H1 (cell line): Measurements from ENCODE around the gene NLK. TPM values are rescaled to one million over a fixed set of nuclear protein-coding genes. Genes with fewer than 3 reads are reported as not detected.
A peak's percentile ranks its signal among the peaks of the same experiment; 100 is the strongest.

Source experiments
- CHD1 ChIP-seq: IDR thresholded peaks from 2 replicates; pipeline ENCODE4 v1.6.1; 2012; ENCODE audit warnings: low read depth, low read length, improper control_type of control experiment
- RXRA ChIP-seq: IDR thresholded peaks from 2 replicates; pipeline ENCODE4 v1.6.1; 2011; ENCODE audit warnings: low read depth, mild to moderate bottlenecking, low read length, moderate library complexity; ENCODE audit not compliant: insufficient read depth
- TAF7 ChIP-seq: optimal IDR thresholded peaks from 2 replicates; pipeline ENCODE3; 2011; ENCODE audit warnings: low read depth, mild to moderate bottlenecking, inconsistent platforms, low read length, moderate library complexity, borderline replicate concordance
- polyA plus RNA-seq, 7 experiments: library from polyadenylated mRNA; depleted of rRNA in 3 of 7; stranded (reverse) in 5 of 7; unstranded in 2 of 7; fragments of >200 nt in 5 of 7; fragments of 200-250 nt in 2 of 7; gene quantifications; 1 replicate in 5 of 7; 2 replicates in 1 of 7; 4 replicates in 1 of 7; pipeline versions ENCODE4 v1.2.1 to v1.2.3, GENCODE V29; 2011 to 2013; ENCODE audit warnings: missing spikeins in 2 of 7, mixed read lengths in 2 of 7
- total RNA-seq: library from RNA; stranded (reverse); fragmentation: NEBNext Ultra II Directional; extraction: Animal tissue kit (Norgen Biotek cat#: 25700); gene quantifications from 2 replicates; pipeline ENCODE4 v1.2.1, GENCODE V29; 2021

Gene NLK
- total and polyA plus RNA-seq, 2 of the 8 experiments (the other 6 are each of a cell fraction or from before 2014, with no cell fraction given): 30.8 to 49.9 TPM

GRCh38 chr17:28093999-28094716 lies 51.7 kb downstream of the NLK start (continued):
- TF ChIP-seq TAF7 (peak; percentile 99), CHD1 (no peak), RXRA (no peak)
